RCC 7860 (cell line): ENCODE data around the gene TTC7B.

ENCODE experiments used
- DNase-seq: peaks from one replicate; pipeline ENCODE4 v3.0.0-alpha.2; 2015; ENCODE audit warnings: low spot score
- FAIRE-seq: peaks from 2 replicates; lab custom pipeline; 2012; peaks lifted over from hg19 to GRCh38; lab: Jason Lieb, UNC

The TTC7B gene

GRCh38 chr14:90519262-90519920 lies 296.8 kb downstream of the TTC7B start:
- DNase-seq (no peak), FAIRE-seq (no peak)

GRCh38 chr14:90518941-90519256 lies 297.3 kb downstream of the TTC7B start:
- DNase-seq (no peak), FAIRE-seq (no peak)

- DNase-seq (no peak), FAIRE-seq (no peak)
Measured at GRCh38 chr14:90518069-90518940, 297.9 kb downstream of the TTC7B start.

- DNase-seq = no peak
- no peak for FAIRE-seq
Measured at GRCh38 chr14:90517076-90517841, 299.0 kb downstream of the TTC7B start.

GRCh38 chr14:90514566-90514965 lies 301.7 kb downstream of the TTC7B start:
- FAIRE-seq (no peak), DNase-seq (no peak)

GRCh38 chr14:90514015-90514398 lies 302.2 kb downstream of the TTC7B start:
- FAIRE-seq = no peak
- no peak for DNase-seq

- DNase-seq (no peak), FAIRE-seq (no peak)
Measured at GRCh38 chr14:90513161-90514014, 302.8 kb downstream of the TTC7B start.

GRCh38 chr14:90512329-90512991 lies 303.8 kb downstream of the TTC7B start:
- no peak for FAIRE-seq
- no peak for DNase-seq

GRCh38 chr14:90511795-90512328 lies 304.4 kb downstream of the TTC7B start:
- DNase-seq = no peak

GRCh38 chr14:90511252-90511651 lies 305.0 kb downstream of the TTC7B start:
- FAIRE-seq = no peak
- no peak for DNase-seq

More at GRCh38 chr14:90511795-90512328, 304.4 kb downstream of the TTC7B start:
- no peak for FAIRE-seq

GRCh38 chr14:90510159-90510558 lies 306.1 kb downstream of the TTC7B start:
- FAIRE-seq (no peak), DNase-seq (no peak)

GRCh38 chr14:90509403-90509802 lies 306.8 kb downstream of the TTC7B start:
- FAIRE-seq = no peak
- DNase-seq = no peak

GRCh38 chr14:90508536-90509254 lies 307.5 kb downstream of the TTC7B start:
- no peak for DNase-seq

GRCh38 chr14:90508036-90508435 lies 308.2 kb downstream of the TTC7B start:
- FAIRE-seq (no peak), DNase-seq (no peak)

More at GRCh38 chr14:90508536-90509254, 307.5 kb downstream of the TTC7B start:
- no peak for FAIRE-seq

GRCh38 chr14:90507428-90507827 lies 308.8 kb downstream of the TTC7B start:
- FAIRE-seq (no peak), DNase-seq (no peak)

- FAIRE-seq = no peak
- no peak for DNase-seq
Measured at GRCh38 chr14:90506748-90507147, 309.5 kb downstream of the TTC7B start.

- DNase-seq (no peak), FAIRE-seq (no peak)
Measured at GRCh38 chr14:90505531-90505930, 310.7 kb downstream of the TTC7B start.

- FAIRE-seq = no peak
- no peak for DNase-seq
Measured at GRCh38 chr14:90504643-90505042, 311.6 kb downstream of the TTC7B start.

GRCh38 chr14:90503582-90503981 lies 312.6 kb downstream of the TTC7B start:
- FAIRE-seq (no peak), DNase-seq (no peak)
